ENCODE data around the gene ABHD6.
A peak's percentile ranks its signal among the peaks of the same experiment; 100 is the strongest.
"Not testable (repeated sequence)": the region's sequence is repeated elsewhere in the genome, so short reads cannot be mapped to it uniquely, and the experiment has no call there.

Gene ABHD6

DNA sequence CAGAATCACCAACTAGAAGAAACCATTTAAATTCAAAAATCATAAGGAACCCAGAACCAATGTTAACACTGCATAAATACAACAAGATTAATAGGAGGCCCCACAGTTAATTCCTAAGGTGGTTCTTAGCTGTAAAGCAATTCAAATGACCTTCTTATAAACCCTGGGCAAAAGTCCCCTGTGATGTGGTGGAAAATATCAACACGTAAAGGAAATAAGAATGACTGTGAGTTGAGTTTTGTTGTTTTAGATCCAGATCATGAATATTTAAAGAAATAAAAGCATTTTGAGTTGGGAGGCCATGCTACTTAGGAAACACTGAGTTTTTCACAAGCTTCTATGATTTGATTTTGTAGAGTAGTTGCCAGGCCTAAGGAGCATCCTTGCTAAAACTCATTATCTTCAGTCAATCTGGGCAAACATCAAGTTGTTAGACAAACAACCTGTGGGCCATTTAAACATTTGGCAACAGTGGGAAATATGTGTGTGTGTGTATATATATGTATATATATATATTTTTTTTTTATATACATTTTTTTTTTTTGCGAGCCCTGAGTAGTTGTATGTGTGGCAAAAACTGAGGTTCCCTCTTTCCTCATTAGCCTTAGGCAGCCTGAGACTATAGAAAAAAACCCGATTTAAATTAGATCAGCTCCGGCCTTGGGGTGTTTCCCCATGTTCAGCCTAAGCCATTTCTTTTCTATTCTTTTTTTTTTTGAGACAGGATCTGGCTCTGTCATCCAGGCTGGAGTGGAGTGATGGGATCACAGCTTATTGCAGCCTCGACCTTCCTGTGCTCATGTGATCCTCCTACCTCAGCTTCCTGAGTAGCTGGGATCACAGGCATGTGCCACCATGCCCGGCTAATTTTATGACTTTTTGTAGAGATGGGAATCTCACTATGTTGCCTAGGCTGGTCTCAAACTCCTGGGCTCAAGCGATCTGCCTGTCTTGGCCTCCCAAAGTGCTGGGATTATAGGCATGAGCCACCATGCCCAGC lies 87.1 kb downstream of the ABHD6 start:
- no peak for DNase-seq

DNA sequence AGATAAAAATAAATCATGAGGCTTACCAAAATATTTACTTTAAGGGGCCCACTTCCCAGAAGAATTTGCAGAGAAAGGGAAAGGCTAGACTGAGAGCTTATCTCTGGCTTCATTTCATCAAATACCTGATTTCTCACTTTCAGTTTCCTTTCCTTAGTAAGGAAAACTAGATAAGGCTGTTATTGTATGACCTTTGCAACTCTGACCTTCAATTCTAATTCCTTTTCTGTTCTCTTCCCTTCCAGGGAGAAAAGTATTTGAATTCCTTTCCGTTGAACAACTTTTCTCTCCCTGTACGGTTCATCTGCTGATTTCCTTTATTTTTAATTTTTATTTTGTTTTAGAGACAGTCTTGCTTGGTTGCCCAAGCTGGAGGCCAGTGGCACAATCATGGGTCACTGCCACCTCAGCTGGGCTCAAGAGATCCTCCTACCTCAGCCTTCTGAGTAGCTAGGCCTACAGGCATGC lies 88.0 kb downstream of the ABHD6 start:
- DNase-seq, result no peak

DNA sequence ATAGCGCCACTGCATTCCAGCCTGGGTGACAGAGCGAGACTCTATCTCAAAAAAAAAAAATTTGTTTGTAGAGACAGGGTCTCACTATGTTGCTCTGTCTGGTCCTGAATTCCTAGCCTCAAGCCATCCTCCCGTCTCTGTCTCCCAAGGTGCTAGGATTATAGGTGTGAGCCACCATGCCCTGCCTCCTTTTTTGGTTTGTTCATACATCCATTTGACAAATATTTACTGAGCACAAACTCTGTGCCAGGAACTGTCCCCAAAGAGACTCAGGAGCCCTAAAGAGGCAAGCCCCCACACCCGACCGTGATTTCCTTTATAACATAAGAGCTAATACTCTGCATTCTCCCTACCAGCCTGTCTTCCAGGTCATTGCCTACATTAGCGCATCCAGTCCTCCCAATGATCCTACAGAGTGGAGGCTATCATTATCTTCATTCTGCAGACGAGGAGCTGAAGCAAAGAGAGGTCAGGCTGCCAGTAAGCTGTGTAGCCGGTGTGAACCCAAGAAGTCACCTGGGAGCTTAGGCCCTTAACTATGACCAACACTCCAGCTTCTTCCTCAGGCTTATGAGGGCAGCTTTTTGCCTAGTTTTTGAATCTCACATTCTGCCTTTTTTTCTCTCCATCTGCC lies 88.8 kb downstream of the ABHD6 start:
- DNase-seq, result no peak

DNA sequence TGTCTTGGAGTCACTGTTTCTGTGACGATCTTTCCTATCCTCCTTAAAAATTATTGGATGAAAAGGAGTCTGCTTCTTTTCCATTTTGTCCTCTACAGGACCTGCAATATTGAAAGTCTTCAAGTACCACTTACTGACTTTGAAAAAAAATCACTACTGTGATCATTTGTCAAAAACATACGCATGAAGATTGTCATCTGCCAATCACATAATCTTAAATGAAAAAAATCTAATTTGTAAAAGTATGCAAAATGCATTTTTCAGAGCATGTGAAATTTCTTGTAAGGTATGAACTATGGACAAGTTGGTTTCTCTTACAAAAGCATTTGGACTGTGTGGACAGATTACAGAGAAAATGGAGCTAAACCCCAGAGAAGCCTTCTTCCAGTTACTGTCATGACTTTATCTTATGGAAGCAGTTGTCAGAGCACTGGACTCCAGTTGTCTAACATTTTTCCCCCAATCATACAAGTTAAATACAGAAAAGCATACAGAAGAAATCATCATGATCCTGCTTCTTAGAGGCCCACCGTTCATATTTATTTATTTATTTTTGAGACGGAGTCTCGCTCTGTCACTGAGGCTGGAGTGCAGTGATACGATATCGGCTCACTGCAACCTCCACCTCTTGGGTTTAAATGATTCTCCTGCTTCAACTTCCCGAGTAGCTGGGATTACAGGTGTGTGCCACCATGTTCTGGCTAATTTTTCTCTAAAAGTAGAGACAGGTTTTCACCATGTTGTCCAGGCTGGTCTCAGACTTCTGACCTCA lies 91.7 kb downstream of the ABHD6 start:
- no peak for DNase-seq

DNA sequence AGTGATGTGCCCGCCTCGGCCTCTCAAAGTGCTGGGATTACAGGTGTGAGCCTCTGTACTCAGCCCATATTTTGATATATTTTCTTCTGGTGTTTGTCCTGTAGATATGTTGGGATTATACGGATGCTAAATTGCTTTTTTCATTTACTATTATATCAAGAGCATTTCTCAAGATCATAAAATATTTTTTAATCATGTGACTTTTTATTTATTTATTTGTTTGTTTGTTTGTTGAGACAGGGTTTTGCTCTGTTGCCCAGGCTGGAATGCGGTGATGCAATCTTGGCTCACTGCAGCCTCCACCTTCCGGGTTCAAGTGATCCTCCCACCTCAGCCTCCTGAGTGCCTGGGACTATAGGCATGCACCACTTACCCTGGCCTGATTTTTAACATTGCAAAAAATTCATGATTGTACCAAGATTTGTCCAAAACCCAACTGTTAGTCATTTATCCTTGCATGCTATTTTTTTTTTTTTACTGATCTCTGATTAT lies 92.4 kb downstream of the ABHD6 start:
- DNase-seq, result no peak

DNA sequence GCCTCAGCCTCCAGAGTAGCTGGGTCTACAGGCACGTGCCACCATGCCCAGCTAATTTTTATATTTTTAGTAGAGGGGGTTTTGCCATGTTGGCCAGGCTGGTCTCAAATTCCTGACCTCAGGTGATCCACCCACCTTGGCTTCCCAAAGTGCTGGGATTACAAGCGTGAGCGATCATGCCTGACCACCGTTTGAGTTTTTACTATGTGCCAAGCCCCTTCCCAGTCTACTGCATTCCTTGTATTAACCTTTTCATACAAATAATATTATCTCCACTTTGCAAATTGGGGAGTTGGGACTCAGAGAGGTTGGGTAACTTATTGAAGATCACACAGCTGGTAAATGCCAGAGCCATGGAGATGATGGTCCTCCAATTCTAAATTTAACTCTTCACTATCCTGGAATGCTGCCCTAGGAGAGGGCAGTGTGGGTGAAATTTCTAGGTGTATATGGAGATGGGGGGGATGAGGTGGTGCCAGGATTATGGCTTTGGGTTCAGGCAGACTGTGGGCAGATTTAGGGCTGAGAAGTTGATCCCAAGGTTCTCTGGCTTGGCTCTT lies 94.1 kb downstream of the ABHD6 start:
- no peak for DNase-seq

DNA sequence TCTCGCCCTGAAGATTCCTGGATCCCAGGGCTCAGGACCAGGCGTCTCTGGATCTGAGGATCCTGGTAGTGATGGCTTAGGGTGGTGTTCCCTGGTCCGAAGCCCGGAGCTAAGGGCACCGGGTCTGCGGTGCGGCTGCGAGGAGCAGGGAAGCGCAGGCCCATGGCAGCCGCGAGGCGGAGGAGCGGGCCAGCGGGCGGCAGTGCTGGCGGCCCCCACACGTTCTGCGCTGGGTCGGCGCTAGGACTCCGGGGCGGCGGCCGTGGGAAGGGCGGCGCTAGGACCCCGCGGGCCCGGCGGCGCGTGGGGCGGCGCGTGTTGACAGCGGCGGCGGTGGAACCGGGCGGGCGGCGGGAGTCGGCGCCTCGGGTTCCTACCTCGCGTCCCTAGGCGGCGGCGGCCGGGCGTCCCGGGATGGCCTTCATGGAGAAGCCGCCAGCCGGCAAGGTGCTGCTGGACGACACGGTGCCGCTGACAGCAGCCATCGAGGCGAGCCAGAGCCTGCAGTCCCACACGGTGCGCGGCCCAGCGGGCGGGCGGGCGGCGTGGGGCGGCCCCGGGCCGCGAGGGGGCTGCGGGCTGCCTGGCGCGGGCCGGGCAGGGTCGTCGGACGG lies 95.1 kb downstream of the ABHD6 start, which contains the start of gene PXK:
Gene PXK, plus strand, starts transcription at position 318 of the 614 bp plus-strand sequence. Its CDS starts 97 bp downstream, at position 415.
- peak; percentile 68 to 80 for DNase-seq

DNA sequence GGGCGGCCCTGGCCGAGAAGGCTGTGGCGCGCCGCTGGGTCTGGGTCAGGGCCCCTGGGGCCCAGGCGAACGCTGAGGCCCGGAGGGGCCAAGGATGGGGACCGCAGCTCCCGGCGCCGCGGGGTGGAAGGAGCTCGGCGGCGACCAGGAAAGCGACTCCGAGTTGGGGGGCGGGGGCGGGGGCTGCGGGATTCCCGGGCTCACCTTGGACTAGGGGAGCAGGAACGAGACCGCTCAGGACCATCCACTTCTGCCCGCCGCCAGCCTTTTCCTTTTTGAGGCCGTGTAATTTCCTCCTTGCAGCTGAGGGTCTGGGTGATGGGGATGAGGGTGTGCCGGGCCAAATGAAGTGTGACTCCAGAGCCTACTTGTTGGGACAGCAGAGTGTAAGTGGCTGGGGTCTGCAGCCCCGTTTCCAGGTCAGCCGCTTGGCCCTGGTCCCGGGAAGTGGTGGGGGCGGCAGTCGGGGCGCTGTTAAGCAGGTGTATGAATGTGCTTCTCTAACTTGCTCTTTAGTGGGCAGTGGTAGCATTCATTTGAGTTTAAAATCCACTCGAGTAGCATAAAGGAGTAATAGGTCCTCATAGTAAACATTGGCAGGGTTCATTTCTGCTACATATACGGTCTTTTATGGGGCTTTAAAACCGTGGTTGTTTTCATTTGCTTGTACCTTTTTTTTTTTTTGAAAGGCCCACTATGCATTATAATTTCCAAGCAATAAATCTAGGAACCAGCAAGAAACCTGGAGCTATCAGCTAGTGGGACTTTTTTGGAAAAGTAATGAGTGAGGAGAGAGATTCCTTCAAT lies 95.8 kb downstream of the ABHD6 start:
- peak in 1 of 2 donors; percentile 24 for DNase-seq

DNA sequence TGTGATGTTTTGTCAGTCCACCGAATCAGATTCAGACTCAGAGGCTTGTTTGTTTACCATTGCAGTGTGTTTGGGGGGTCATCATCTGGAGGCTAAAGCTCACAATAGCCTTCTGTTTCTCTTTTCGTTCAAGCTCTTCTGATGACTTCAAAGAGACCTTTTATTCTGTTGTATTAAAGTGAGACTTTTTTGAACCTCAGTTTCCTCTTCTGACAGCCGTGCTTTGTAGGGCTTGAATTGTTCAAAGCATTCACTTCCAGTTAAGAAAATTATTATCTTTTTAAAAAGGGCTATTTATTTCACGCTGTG lies 96.4 kb downstream of the ABHD6 start:
- no peak for DNase-seq

DNA sequence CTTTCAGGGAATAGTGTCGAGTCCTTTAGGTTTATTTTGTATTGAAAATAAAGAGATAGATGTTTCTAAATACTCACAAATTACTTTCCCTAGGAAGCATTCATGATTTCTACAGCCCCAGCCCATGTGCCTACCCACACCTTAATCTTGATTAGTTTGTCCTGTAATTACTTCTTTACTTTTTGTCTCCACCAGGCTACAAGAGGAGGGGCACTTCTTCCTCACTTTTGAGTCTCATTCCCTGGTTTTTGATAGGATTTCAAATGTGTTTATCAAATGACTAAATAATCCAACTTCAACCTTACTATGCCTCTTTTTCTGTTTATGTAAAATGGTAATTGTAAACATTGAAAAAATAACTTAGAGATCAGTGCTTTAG lies 96.9 kb downstream of the ABHD6 start:
- DNase-seq, result no peak

DNA sequence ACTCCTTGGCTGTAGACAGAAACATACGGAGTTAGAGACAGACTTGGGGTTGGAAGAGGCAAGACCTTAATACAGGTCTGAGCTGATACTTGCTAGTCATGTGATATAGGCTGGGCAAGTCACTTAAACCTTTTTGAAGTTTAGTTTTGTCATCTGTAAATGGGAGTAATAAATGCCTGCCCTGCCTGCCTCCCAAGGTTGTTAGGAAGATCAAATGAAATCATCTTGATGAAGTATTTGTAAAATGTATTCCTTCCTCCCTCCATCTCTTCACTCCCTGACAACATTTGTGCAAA lies 98.0 kb downstream of the ABHD6 start:
- no peak for DNase-seq

DNA sequence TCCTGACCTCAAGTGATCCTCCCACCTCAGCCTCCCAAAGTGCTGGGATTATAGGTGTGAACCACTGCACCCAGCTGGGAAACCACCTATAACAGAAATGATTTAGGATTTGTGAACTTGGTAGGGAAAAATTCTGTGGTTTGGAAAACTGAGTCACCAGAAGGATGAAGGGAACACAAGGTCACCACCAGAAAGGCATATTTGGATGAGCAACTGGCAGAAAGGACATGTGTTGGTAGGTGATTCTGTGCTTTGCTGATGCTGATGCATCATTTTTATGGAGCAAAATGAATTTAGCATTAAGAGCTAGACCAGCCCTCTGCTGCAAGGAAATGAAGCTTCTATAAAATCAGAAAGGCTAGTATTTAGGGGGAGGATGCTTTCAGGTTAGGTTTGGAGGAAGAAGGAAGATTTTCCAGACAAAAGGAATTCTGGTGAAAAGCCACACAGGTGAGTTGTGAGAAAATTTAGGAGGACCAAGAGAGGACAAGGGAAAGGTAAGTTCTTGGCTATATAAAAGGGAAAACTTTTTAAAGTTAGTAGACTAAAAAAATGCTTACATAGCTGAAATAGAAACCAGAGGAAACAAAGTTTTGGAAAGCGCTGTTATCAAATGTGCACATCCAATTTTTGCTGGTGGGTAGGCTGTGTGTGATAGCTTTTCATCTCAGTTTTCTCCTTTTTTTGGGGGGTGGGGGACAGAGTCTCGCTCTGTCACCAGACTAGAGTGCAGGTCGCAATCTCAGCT lies 98.7 kb downstream of the ABHD6 start:
- DNase-seq, result no peak

DNA sequence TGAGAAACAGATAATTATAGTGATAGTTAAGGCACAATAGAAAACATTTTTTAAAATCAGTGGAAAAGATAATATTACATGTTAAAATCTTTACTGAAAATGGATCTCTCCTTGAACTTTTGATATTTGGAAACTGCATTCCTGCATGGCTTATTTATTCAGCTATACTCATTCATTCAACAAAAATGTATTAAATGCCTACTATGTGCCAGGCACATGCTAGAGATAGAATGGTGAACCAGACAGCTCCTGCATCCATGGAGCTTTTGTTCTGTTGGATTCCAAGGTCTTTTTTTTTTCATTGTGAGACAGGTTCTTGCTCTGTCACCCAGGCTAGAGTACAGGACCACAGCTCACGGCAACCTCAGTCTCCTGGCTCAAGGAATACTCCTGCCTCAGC lies 99.6 kb downstream of the ABHD6 start:
- DNase-seq, result no peak

DNA sequence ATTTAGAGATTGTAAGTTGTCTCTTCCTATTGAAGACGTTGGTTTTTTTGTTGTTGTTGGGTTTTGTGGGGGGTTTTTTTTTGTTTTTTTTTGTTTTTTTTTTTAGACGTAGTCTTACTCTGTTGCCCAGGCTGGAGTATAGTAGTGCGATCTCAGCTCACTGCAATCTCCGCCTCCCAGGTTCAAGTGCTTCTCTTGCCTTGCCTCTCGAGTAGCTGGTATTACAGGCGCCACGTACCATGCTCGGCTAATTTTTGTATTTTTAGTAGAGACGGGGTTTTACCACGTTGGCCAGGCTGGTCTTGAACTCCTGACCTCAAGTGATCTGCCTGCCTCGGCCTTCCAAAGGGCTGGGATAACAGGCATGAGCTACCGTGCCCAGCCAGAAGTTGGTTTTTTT lies 101.6 kb downstream of the ABHD6 start:
- DNase-seq, result not testable (repeated sequence)

DNA sequence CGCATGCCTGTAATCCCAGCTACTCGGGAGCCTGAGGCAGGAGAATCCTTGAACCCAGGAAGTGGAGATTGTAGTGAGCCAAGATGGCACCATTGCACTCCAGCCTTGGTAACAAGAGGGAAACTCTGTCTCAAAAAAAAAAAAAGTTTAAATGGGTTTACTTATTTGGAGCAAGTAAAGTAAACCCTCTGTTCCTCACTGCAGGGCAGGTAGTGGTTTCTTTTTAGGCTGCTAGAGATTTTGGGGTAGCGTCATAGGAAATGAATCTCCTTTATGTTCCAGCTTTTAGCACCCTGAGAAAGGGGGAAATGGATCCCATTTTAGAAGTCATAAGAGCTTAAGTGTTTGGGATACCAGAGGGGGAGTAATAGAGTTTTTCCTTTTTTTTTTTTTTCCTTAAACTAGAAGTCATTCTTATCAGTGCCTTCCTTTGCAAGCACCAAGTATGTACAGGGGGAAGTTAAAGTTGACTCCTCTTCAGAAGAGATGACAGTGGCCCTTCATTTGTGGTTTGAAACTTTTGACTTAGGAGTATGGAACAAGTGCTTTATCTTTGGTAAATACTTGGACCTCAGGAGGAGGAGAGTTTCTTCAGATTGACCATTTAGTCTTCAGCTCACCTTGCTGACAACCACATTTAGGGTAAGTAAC lies 103.1 kb downstream of the ABHD6 start:
- DNase-seq, result no peak

DNA sequence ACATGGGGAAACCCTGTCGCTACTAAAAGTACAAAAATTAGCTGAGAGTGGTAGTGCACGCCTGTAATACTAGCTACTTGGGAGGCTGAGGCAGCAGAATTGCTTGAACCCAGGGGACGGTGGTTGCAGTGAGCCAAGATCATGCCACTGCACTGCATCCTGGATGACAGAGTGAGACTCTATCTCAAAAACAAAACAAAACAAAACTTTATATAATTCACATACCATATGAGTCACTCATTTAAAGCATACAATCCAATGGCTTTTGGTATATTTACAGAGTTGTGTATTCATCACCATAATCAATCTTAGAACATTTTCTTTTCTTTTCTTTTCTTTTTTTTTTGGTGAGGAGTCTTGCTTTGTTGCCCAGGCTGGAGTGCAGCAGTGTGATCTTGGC lies 103.8 kb downstream of the ABHD6 start:
- DNase-seq, result no peak

DNA sequence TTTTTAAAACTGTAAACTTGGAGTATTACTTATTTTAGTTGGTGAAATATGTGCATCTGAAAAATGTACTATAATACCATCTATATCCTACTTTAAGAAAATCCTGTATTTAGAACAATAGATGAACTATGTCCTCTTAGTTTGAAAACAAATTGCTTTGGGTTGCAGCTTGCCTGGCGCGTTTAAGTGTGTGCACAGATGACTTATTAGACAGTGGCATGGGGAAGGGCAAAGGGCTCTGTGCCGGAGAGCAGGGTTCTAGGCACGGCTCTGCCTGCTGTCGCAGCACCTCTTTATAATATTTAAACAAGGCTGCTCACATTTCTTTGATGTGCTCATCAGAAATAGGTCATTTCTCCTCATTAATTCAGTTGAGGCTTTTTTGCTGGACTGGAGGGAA lies 105.1 kb downstream of the ABHD6 start:
- no peak for DNase-seq

Data from stimulated activated CD4-positive, alpha-beta T cell treated with anti-CD3 and anti-CD28 coated beads, Interleukin-2, amount 100 ng/mL, for 48 hours (primary cell).